HG03442 (cell line): ENCODE data around the gene UNC13A.

ENCODE experiments used
- ATAC-seq: cut with Tn5 transposase; IDR thresholded peaks from one replicate; pipeline ENCODE4 v1.9.1; 2021; ENCODE audit warnings: mild to moderate bottlenecking, moderate library complexity; ENCODE audit not compliant: unreplicated experiment

UNC13A gene

GRCh38 chr19:17673937-17674799 lies 14.0 kb downstream of the UNC13A start:
- ATAC-seq = no peak

- ATAC-seq = no peak
Measured at GRCh38 chr19:17671906-17672305, 16.2 kb downstream of the UNC13A start.

- no peak for ATAC-seq
Measured at GRCh38 chr19:17669419-17669818, 18.7 kb downstream of the UNC13A start.

GRCh38 chr19:17665058-17665457 lies 23.1 kb downstream of the UNC13A start:
- ATAC-seq = no peak

- no peak for ATAC-seq
Measured at GRCh38 chr19:17659996-17660395, 28.2 kb downstream of the UNC13A start.

GRCh38 chr19:17658666-17659065 lies 29.5 kb downstream of the UNC13A start:
- no peak for ATAC-seq

- ATAC-seq = no peak
Measured at GRCh38 chr19:17658240-17658639, 29.9 kb downstream of the UNC13A start.

- ATAC-seq = no peak
Measured at GRCh38 chr19:17656970-17657369, 31.2 kb downstream of the UNC13A start.

GRCh38 chr19:17655751-17656472 lies 32.2 kb downstream of the UNC13A start:
- ATAC-seq = no peak

GRCh38 chr19:17654993-17655392 lies 33.2 kb downstream of the UNC13A start:
- ATAC-seq = no peak

- ATAC-seq = no peak
Measured at GRCh38 chr19:17652627-17653026, 35.5 kb downstream of the UNC13A start.

GRCh38 chr19:17648786-17649185 lies 39.4 kb downstream of the UNC13A start:
- ATAC-seq = no peak

GRCh38 chr19:17648097-17648660 lies 40.0 kb downstream of the UNC13A start:
- no peak for ATAC-seq

GRCh38 chr19:17647071-17648020 lies 40.8 kb downstream of the UNC13A start:
- no peak for ATAC-seq

GRCh38 chr19:17646441-17646840 lies 41.7 kb downstream of the UNC13A start:
- ATAC-seq = no peak

GRCh38 chr19:17645339-17645963 lies 42.7 kb downstream of the UNC13A start:
- ATAC-seq = no peak

GRCh38 chr19:17642656-17643055 lies 45.5 kb downstream of the UNC13A start:
- no peak for ATAC-seq

GRCh38 chr19:17641846-17642245 lies 46.3 kb downstream of the UNC13A start:
- no peak for ATAC-seq

- ATAC-seq = no peak
Measured at GRCh38 chr19:17641181-17641580, 47.0 kb downstream of the UNC13A start.

- ATAC-seq = no peak
Measured at GRCh38 chr19:17633700-17634099, 54.5 kb downstream of the UNC13A start.
